HEK293 (cell line): ENCODE results near the gene HLA-DMB.
A peak's percentile ranks its signal among the peaks of the same experiment; 100 is the strongest.

ENCODE experiments used
- KLF16 ChIP-seq: fragments of 450-650 bp; formaldehyde crosslinking; IDR thresholded peaks from 2 replicates; pipeline ENCODE4 v1.5.1; 2017; ENCODE audit warnings: missing biosample characterization, missing genetic modification characterization
- OSR2 ChIP-seq: fragments of 450-650 bp; formaldehyde crosslinking; IDR thresholded peaks from 2 replicates; pipeline ENCODE4 v1.5.1; 2016; ENCODE audit warnings: missing biosample characterization, missing genetic modification characterization
- SCRT2 ChIP-seq: fragments of 450-650 bp; formaldehyde crosslinking; IDR thresholded peaks from 2 replicates; pipeline ENCODE4 v1.5.1; 2016; ENCODE audit warnings: missing biosample characterization, missing genetic modification characterization
- ZIC2 ChIP-seq: fragments of 450-650 bp; formaldehyde crosslinking; IDR thresholded peaks from 2 replicates; pipeline ENCODE4 v1.5.1; 2016; ENCODE audit warnings: missing biosample characterization, missing genetic modification characterization
- ZNF138 ChIP-seq: fragments of 450-650 bp; formaldehyde crosslinking; IDR thresholded peaks from 2 replicates; pipeline ENCODE4 v1.5.1; 2016; ENCODE audit warnings: missing biosample characterization, missing genetic modification characterization, borderline replicate concordance
- ZNF23 ChIP-seq: fragments of 450-650 bp; formaldehyde crosslinking; IDR thresholded peaks from 2 replicates; pipeline ENCODE4 v1.5.1; 2016; ENCODE audit warnings: missing biosample characterization, missing genetic modification characterization, borderline replicate concordance
- ZNF24 ChIP-seq: fragments of 450-650 bp; formaldehyde crosslinking; IDR thresholded peaks from 2 replicates; pipeline ENCODE4 v1.5.1; 2016; ENCODE audit warnings: missing biosample characterization, missing genetic modification characterization
- ZNF366 ChIP-seq: fragments of 450-650 bp; formaldehyde crosslinking; conservative IDR thresholded peaks from 2 replicates; pipeline ENCODE4 v1.5.1; 2016; ENCODE audit warnings: missing biosample characterization, missing genetic modification characterization
- ZNF37A ChIP-seq: fragments of 450-650 bp; IDR thresholded peaks from 2 replicates; pipeline ENCODE4 v1.5.1; 2018; ENCODE audit warnings: missing biosample characterization, missing genetic modification characterization
- ZNF510 ChIP-seq: fragments of 450-650 bp; formaldehyde crosslinking; IDR thresholded peaks from 2 replicates; pipeline ENCODE4 v1.5.1; 2018; ENCODE audit warnings: mild to moderate bottlenecking, missing genetic modification characterization, missing biosample characterization; ENCODE audit not compliant: insufficient replicate concordance
- ZNF514 ChIP-seq: fragments of 450-650 bp; formaldehyde crosslinking; IDR thresholded peaks from 2 replicates; pipeline ENCODE4 v1.5.1; 2016; ENCODE audit warnings: missing biosample characterization, missing genetic modification characterization
- ZNF585B ChIP-seq: fragments of 450-650 bp; formaldehyde crosslinking; IDR thresholded peaks from 2 replicates; pipeline ENCODE4 v1.5.1; 2016; ENCODE audit warnings: missing biosample characterization, missing genetic modification characterization
- ZNF600 ChIP-seq: fragments of 450-650 bp; formaldehyde crosslinking; IDR thresholded peaks from 2 replicates; pipeline ENCODE4 v1.5.1; 2016; ENCODE audit warnings: missing biosample characterization, missing genetic modification characterization
- ZNF621 ChIP-seq: fragments of 450-650 bp; formaldehyde crosslinking; IDR thresholded peaks from 2 replicates; pipeline ENCODE4 v1.5.1; 2017; ENCODE audit warnings: missing biosample characterization, missing genetic modification characterization
- ZNF76 ChIP-seq: fragments of 450-650 bp; formaldehyde crosslinking; IDR thresholded peaks from 2 replicates; pipeline ENCODE4; 2016; ENCODE audit warnings: low read depth, missing biosample characterization, missing genetic modification characterization, borderline replicate concordance
- ZNF768 ChIP-seq: fragments of 450-650 bp; formaldehyde crosslinking; IDR thresholded peaks from 2 replicates; pipeline ENCODE4 v1.5.1; 2018; ENCODE audit warnings: missing biosample characterization, mild to moderate bottlenecking, missing genetic modification characterization
- ZNF791 ChIP-seq: fragments of 450-650 bp; formaldehyde crosslinking; IDR thresholded peaks from 2 replicates; pipeline ENCODE4 v1.5.1; 2016; ENCODE audit warnings: missing biosample characterization, missing genetic modification characterization
- TF ChIP-seq, protein P1 (sequence below): fragments of 450-650 bp; formaldehyde crosslinking; IDR thresholded peaks from 2 replicates; pipeline ENCODE4 v1.5.1; 2016; ENCODE audit warnings: missing biosample characterization, missing genetic modification characterization, borderline replicate concordance
- TF ChIP-seq, protein P2 (sequence below): fragments of 450-650 bp; formaldehyde crosslinking; IDR thresholded peaks from 2 replicates; pipeline ENCODE4 v1.5.1; 2016; ENCODE audit warnings: missing biosample characterization, missing genetic modification characterization, low read depth
- TF ChIP-seq, protein P3 (sequence below): fragments of 450-650 bp; formaldehyde crosslinking; IDR thresholded peaks from 2 replicates; pipeline ENCODE4 v1.5.1; 2016; ENCODE audit warnings: missing biosample characterization, missing genetic modification characterization
- TF ChIP-seq, protein P4 (sequence below): fragments of 450-650 bp; formaldehyde crosslinking; IDR thresholded peaks from 2 replicates; pipeline ENCODE4 v1.5.1; 2016; ENCODE audit warnings: missing biosample characterization, missing genetic modification characterization
- TF ChIP-seq, protein P5 (sequence below): fragments of 450-650 bp; formaldehyde crosslinking; IDR thresholded peaks from 2 replicates; pipeline ENCODE4 v1.5.1; 2017; ENCODE audit warnings: missing biosample characterization, missing genetic modification characterization
- TF ChIP-seq, protein P6 (sequence below): fragments of 450-650 bp; formaldehyde crosslinking; IDR thresholded peaks from 2 replicates; pipeline ENCODE4 v1.5.1; 2017; ENCODE audit warnings: missing biosample characterization, mild to moderate bottlenecking, missing genetic modification characterization, moderate library complexity
- TF ChIP-seq, protein P7 (sequence below): fragments of 450-650 bp; IDR thresholded peaks from 2 replicates; pipeline ENCODE4 v1.5.1; 2018; ENCODE audit warnings: missing biosample characterization, missing genetic modification characterization

HLA-DMB gene

DNA sequence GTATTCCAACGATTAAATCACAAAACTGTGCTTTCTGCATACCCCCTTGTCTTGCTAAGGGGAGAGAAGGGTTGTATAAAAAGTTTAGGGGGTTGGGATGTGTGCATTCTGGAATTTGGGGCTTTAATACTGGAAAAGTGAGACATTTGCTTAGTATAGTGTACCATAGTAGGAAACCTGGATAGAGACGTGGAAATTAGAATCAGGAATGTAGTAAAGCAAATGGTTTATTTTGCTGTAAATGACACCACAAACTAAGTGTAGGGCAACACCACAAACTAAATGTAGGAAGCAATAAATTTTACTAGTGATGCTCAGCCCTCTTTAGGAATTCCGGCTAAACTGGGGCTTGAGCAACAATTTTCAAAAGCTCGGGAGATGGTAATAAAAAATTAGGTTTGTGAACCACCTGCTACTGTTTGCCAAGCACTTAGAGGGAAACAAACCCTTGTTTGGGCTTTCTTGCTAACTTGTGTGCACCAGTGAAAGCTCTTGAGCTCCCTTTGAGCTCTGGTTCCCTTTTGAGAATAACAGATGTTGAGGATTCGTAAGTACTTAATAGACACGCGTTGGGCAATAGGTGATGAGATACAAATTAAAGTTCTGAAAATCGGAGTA, 41.4 kb upstream of the HLA-DMB start (continued):
- TF ChIP-seq, protein P1, sequence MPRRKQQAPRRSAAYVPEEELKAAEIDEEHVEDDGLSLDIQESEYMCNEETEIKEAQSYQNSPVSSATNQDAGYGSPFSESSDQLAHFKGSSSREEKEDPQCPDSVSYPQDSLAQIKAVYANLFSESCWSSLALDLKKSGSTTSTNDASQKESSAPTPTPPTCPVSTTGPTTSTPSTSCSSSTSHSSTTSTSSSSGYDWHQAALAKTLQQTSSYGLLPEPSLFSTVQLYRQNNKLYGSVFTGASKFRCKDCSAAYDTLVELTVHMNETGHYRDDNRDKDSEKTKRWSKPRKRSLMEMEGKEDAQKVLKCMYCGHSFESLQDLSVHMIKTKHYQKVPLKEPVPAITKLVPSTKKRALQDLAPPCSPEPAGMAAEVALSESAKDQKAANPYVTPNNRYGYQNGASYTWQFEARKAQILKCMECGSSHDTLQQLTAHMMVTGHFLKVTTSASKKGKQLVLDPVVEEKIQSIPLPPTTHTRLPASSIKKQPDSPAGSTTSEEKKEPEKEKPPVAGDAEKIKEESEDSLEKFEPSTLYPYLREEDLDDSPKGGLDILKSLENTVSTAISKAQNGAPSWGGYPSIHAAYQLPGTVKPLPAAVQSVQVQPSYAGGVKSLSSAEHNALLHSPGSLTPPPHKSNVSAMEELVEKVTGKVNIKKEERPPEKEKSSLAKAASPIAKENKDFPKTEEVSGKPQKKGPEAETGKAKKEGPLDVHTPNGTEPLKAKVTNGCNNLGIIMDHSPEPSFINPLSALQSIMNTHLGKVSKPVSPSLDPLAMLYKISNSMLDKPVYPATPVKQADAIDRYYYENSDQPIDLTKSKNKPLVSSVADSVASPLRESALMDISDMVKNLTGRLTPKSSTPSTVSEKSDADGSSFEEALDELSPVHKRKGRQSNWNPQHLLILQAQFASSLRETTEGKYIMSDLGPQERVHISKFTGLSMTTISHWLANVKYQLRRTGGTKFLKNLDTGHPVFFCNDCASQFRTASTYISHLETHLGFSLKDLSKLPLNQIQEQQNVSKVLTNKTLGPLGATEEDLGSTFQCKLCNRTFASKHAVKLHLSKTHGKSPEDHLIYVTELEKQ: peak; percentile 51; the same call in 1 of the 2 replicates
- no peak for TF ChIP-seq ZNF585B (tag by site-specific recombination)
- peak; percentile 91 for TF ChIP-seq OSR2
- peak; percentile 88; the same call in 1 of the 2 replicates for TF ChIP-seq ZNF600 (tag by site-specific recombination)
- TF ChIP-seq ZNF23 (tag by site-specific recombination): no peak
- TF ChIP-seq, protein P2, sequence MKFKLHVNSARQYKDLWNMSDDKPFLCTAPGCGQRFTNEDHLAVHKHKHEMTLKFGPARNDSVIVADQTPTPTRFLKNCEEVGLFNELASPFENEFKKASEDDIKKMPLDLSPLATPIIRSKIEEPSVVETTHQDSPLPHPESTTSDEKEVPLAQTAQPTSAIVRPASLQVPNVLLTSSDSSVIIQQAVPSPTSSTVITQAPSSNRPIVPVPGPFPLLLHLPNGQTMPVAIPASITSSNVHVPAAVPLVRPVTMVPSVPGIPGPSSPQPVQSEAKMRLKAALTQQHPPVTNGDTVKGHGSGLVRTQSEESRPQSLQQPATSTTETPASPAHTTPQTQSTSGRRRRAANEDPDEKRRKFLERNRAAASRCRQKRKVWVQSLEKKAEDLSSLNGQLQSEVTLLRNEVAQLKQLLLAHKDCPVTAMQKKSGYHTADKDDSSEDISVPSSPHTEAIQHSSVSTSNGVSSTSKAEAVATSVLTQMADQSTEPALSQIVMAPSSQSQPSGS (tag by site-specific recombination): no peak
- TF ChIP-seq ZNF76: no peak
- TF ChIP-seq, protein P3, sequence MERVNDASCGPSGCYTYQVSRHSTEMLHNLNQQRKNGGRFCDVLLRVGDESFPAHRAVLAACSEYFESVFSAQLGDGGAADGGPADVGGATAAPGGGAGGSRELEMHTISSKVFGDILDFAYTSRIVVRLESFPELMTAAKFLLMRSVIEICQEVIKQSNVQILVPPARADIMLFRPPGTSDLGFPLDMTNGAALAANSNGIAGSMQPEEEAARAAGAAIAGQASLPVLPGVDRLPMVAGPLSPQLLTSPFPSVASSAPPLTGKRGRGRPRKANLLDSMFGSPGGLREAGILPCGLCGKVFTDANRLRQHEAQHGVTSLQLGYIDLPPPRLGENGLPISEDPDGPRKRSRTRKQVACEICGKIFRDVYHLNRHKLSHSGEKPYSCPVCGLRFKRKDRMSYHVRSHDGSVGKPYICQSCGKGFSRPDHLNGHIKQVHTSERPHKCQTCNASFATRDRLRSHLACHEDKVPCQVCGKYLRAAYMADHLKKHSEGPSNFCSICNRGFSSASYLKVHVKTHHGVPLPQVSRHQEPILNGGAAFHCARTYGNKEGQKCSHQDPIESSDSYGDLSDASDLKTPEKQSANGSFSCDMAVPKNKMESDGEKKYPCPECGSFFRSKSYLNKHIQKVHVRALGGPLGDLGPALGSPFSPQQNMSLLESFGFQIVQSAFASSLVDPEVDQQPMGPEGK: no peak; the same call in 1 of the 2 replicates
- TF ChIP-seq ZNF768: no peak
- TF ChIP-seq, protein P4, sequence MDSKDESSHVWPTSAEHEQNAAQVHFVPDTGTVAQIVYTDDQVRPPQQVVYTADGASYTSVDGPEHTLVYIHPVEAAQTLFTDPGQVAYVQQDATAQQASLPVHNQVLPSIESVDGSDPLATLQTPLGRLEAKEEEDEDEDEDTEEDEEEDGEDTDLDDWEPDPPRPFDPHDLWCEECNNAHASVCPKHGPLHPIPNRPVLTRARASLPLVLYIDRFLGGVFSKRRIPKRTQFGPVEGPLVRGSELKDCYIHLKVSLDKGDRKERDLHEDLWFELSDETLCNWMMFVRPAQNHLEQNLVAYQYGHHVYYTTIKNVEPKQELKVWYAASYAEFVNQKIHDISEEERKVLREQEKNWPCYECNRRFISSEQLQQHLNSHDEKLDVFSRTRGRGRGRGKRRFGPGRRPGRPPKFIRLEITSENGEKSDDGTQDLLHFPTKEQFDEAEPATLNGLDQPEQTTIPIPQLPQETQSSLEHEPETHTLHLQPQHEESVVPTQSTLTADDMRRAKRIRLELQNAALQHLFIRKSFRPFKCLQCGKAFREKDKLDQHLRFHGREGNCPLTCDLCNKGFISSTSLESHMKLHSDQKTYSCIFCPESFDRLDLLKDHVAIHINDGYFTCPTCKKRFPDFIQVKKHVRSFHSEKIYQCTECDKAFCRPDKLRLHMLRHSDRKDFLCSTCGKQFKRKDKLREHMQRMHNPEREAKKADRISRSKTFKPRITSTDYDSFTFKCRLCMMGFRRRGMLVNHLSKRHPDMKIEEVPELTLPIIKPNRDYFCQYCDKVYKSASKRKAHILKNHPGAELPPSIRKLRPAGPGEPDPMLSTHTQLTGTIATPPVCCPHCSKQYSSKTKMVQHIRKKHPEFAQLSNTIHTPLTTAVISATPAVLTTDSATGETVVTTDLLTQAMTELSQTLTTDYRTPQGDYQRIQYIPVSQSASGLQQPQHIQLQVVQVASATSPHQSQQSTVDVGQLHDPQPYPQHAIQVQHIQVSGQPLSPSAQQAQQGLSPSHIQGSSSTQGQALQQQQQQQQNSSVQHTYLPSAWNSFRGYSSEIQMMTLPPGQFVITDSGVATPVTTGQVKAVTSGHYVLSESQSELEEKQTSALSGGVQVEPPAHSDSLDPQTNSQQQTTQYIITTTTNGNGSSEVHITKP (tag by site-specific recombination): 0 out of 2 replicates have a peak, but pooled peaks have one; percentile 30
- TF ChIP-seq ZNF138: no peak
- TF ChIP-seq ZNF37A (tag by site-specific recombination): no peak
- TF ChIP-seq KLF16 (tag by site-specific recombination): no peak
- TF ChIP-seq, protein P5, sequence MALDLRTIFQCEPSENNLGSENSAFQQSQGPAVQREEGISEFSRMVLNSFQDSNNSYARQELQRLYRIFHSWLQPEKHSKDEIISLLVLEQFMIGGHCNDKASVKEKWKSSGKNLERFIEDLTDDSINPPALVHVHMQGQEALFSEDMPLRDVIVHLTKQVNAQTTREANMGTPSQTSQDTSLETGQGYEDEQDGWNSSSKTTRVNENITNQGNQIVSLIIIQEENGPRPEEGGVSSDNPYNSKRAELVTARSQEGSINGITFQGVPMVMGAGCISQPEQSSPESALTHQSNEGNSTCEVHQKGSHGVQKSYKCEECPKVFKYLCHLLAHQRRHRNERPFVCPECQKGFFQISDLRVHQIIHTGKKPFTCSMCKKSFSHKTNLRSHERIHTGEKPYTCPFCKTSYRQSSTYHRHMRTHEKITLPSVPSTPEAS (tag by site-specific recombination): no peak
- TF ChIP-seq SCRT2 (tag by site-specific recombination): peak; percentile 73
- no peak for TF ChIP-seq ZNF514
- TF ChIP-seq ZIC2: no peak
- no peak for TF ChIP-seq ZNF621 (tag by site-specific recombination)
- TF ChIP-seq ZNF510: peak; percentile 5
- TF ChIP-seq, protein P6, sequence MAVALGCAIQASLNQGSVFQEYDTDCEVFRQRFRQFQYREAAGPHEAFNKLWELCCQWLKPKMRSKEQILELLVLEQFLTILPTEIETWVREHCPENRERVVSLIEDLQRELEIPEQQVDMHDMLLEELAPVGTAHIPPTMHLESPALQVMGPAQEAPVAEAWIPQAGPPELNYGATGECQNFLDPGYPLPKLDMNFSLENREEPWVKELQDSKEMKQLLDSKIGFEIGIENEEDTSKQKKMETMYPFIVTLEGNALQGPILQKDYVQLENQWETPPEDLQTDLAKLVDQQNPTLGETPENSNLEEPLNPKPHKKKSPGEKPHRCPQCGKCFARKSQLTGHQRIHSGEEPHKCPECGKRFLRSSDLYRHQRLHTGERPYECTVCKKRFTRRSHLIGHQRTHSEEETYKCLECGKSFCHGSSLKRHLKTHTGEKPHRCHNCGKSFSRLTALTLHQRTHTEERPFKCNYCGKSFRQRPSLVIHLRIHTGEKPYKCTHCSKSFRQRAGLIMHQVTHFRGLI (tag by site-specific recombination): peak; percentile 67; the same call in 1 of the 2 replicates
- TF ChIP-seq, protein P7, sequence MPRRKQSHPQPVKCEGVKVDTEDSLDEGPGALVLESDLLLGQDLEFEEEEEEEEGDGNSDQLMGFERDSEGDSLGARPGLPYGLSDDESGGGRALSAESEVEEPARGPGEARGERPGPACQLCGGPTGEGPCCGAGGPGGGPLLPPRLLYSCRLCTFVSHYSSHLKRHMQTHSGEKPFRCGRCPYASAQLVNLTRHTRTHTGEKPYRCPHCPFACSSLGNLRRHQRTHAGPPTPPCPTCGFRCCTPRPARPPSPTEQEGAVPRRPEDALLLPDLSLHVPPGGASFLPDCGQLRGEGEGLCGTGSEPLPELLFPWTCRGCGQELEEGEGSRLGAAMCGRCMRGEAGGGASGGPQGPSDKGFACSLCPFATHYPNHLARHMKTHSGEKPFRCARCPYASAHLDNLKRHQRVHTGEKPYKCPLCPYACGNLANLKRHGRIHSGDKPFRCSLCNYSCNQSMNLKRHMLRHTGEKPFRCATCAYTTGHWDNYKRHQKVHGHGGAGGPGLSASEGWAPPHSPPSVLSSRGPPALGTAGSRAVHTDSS (tag by site-specific recombination): peak; percentile 15; the same call in 1 of the 2 replicates
- no peak for TF ChIP-seq ZNF791
- no peak for TF ChIP-seq ZNF24 (tag by site-specific recombination)
- no peak for TF ChIP-seq ZNF366 (tag by site-specific recombination)
